Measurements from ENCODE around the gene KRTAP9-6. TPM values are rescaled to one million over a fixed set of nuclear protein-coding genes. Genes with fewer than 3 reads are reported as not detected.

Gene KRTAP9-6
- total RNA-seq, 3 donors from 2014 or later (not counting 1 experiment from before 2014, with no cell fraction given), result not detected

GRCh38 chr17:41256291-41256685, 8.9 kb upstream of the KRTAP9-6 start:
- Mint-ChIP-seq H3K36me3 (no peaks in the 10 kb centered on the region), H3K27ac (no peak overlapping the region), H3K4me1 (no peaks in the 10 kb centered on the region), H3K9me3 (no peaks in the 10 kb centered on the region), H3K4me3 (no peak overlapping the region), H3K27me3 (ENCODE audit: low read depth in 2 of 2) (peaks cover 34 to 80% of the 10 kb centered on the region in 2 donors)
- no peak for TF ChIP-seq CTCF (IDR thresholded peaks at IDR 0.05)
- ATAC-seq, result no peak
- DNase-seq, result peak in 1 of 2 donors; percentile 0
- no peaks in the 10 kb centered on the region for H3K9me3 ChIP-seq (ENCODE audit: control insufficient read depth, insufficient read depth, low read length)
- H3K27ac ChIP-seq (ENCODE audit: low read length), result no peak overlapping the region
- intact Hi-C loops (cut with micrococcal nuclease), result no loop called here
- H3K36me3 ChIP-seq (ENCODE audit: control insufficient read depth, insufficient read depth, low read length), result no peaks in the 10 kb centered on the region
- H3K4me1 ChIP-seq (ENCODE audit: control insufficient read depth, insufficient read depth, low read length), result no peaks in the 10 kb centered on the region
- no CpG with 5 or more reads among the region's 1 CpG for WGBS (ENCODE audit: insufficient coverage)
- H3K27me3 ChIP-seq (ENCODE audit: control insufficient read depth, insufficient read depth, low read length), result peaks cover 2% of the 10 kb centered on the region
- H3K4me3 ChIP-seq (ENCODE audit: low read length), result no peak overlapping the region

GRCh38 chr17:41258406-41258805, 6.8 kb upstream of the KRTAP9-6 start:
- Histone ChIP-seq H3K27ac (ENCODE audit: low read length) (no peak overlapping the region), H3K4me1 (ENCODE audit: control insufficient read depth, insufficient read depth, low read length) (no peaks in the 10 kb centered on the region), H3K4me3 (ENCODE audit: low read length) (no peak overlapping the region), H3K9me3 (ENCODE audit: control insufficient read depth, insufficient read depth, low read length) (no peaks in the 10 kb centered on the region), H3K36me3 (ENCODE audit: control insufficient read depth, insufficient read depth, low read length) (no peaks in the 10 kb centered on the region), H3K27me3 (ENCODE audit: control insufficient read depth, insufficient read depth, low read length) (peaks cover 2% of the 10 kb centered on the region)
- Mint-ChIP-seq H3K4me3 (no peak overlapping the region), H3K27ac (no peak overlapping the region), H3K36me3 (no peaks in the 10 kb centered on the region), H3K4me1 (no peaks in the 10 kb centered on the region), H3K27me3 (ENCODE audit: low read depth in 2 of 2) (peaks cover 33 to 76% of the 10 kb centered on the region in 2 donors), H3K9me3 (no peaks in the 10 kb centered on the region)
- ATAC-seq, result no peak
- DNase-seq, result no peak
- intact Hi-C loops (cut with micrococcal nuclease), result no loop called here
- no peak for TF ChIP-seq CTCF (IDR thresholded peaks at IDR 0.05)

- Histone ChIP-seq H3K4me1 (ENCODE audit: control insufficient read depth, insufficient read depth, low read length) (no peaks in the 10 kb centered on the region), H3K36me3 (ENCODE audit: control insufficient read depth, insufficient read depth, low read length) (no peaks in the 10 kb centered on the region), H3K9me3 (ENCODE audit: control insufficient read depth, insufficient read depth, low read length) (no peaks in the 10 kb centered on the region), H3K4me3 (ENCODE audit: low read length) (no peak overlapping the region), H3K27ac (ENCODE audit: low read length) (no peak overlapping the region), H3K27me3 (ENCODE audit: control insufficient read depth, insufficient read depth, low read length) (peaks cover 5% of the 10 kb centered on the region)
- no peak for TF ChIP-seq CTCF (IDR thresholded peaks at IDR 0.05)
- Mint-ChIP-seq H3K27ac (no peak overlapping the region), H3K36me3 (no peaks in the 10 kb centered on the region), H3K9me3 (no peaks in the 10 kb centered on the region), H3K4me3 (no peak overlapping the region), H3K27me3 (ENCODE audit: low read depth in 2 of 2) (peaks cover 38 to 60% of the 10 kb centered on the region in 2 donors), H3K4me1 (no peaks in the 10 kb centered on the region)
- DNase-seq (no peak), ATAC-seq (no peak)
- 74% methylated on average over 2 of the region's 2 CpGs for WGBS (ENCODE audit: insufficient coverage)
- intact Hi-C loops (cut with micrococcal nuclease), result no loop called here
Measured at GRCh38 chr17:41263212-41263611, 2.0 kb upstream of the KRTAP9-6 start.

GRCh38 chr17:41264599-41264998, 579 bp upstream of the KRTAP9-6 start:
- intact Hi-C loops (cut with micrococcal nuclease), result loop anchor here (1.0 kb wide), 1 partner anchor 12 kb away; no protein-coding TSS in a partner anchor
- Histone ChIP-seq H3K4me3 (ENCODE audit: low read length) (no peak overlapping the region), H3K9me3 (ENCODE audit: control insufficient read depth, insufficient read depth, low read length) (no peaks in the 10 kb centered on the region), H3K27me3 (ENCODE audit: control insufficient read depth, insufficient read depth, low read length) (peaks cover 2% of the 10 kb centered on the region), H3K4me1 (ENCODE audit: control insufficient read depth, insufficient read depth, low read length) (no peaks in the 10 kb centered on the region), H3K27ac (ENCODE audit: low read length) (no peak overlapping the region), H3K36me3 (ENCODE audit: control insufficient read depth, insufficient read depth, low read length) (no peaks in the 10 kb centered on the region)
- DNase-seq (peak in 1 of 2 donors; percentile 1), ATAC-seq (no peak)
- no peak overlapping the region for H3K4me3 Mint-ChIP-seq
- no peaks in the 10 kb centered on the region for H3K36me3 Mint-ChIP-seq
- H3K9me3 Mint-ChIP-seq, result no peaks in the 10 kb centered on the region
- no peaks in the 10 kb centered on the region for H3K4me1 Mint-ChIP-seq
- 91% methylated on average over 2 of the region's 3 CpGs for WGBS (ENCODE audit: insufficient coverage)
- no peak overlapping the region for H3K27ac Mint-ChIP-seq
- no peak for TF ChIP-seq CTCF (IDR thresholded peaks at IDR 0.05)
- peaks cover 45 to 47% of the 10 kb centered on the region in 2 donors for H3K27me3 Mint-ChIP-seq (ENCODE audit: low read depth in 2 of 2)

Measured in natural killer cell (primary cell).